Body of pancreas (tissue), 4 donors: ENCODE results near the gene ANAPC15.

ENCODE experiments used
- POLR2A ChIP-seq, 3 donors: fragments of 450-650 bp; IDR thresholded peaks; one replicate each; pipeline ENCODE4 v1.6.1; 2016; ENCODE audit warnings: antibody characterized with exemption in 3 of 3, mild to moderate bottlenecking in 2 of 3
- TF ChIP-seq, protein P1 (sequence below), 7 experiments: fragments of 450-650 bp in 4 of 7; fragments of 200-600 bp in 3 of 7; sonication (generic) in 3 of 7; IDR thresholded peaks; one replicate each; pipeline ENCODE4 v1.5.1; 2016 to 2019; ENCODE audit warnings: antibody characterized with exemption in 7 of 7

DNA sequence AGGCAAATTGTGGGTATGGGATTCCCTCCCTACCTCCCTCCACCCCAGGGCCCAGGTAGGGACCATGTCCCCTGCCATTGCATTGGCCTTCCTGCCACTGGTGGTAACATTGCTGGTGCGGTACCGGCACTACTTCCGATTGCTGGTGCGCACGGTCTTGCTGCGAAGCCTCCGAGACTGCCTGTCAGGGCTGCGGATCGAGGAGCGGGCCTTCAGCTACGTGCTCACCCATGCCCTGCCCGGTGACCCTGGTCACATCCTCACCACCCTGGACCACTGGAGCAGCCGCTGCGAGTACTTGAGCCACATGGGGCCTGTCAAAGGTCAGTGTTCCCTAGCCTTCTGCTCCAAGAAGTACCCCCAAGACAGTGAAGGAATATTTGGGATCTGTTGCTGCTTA is 6.6 kb downstream of the ANAPC15 start, which contains the start of gene TOMT:
- TF ChIP-seq, protein P1, sequence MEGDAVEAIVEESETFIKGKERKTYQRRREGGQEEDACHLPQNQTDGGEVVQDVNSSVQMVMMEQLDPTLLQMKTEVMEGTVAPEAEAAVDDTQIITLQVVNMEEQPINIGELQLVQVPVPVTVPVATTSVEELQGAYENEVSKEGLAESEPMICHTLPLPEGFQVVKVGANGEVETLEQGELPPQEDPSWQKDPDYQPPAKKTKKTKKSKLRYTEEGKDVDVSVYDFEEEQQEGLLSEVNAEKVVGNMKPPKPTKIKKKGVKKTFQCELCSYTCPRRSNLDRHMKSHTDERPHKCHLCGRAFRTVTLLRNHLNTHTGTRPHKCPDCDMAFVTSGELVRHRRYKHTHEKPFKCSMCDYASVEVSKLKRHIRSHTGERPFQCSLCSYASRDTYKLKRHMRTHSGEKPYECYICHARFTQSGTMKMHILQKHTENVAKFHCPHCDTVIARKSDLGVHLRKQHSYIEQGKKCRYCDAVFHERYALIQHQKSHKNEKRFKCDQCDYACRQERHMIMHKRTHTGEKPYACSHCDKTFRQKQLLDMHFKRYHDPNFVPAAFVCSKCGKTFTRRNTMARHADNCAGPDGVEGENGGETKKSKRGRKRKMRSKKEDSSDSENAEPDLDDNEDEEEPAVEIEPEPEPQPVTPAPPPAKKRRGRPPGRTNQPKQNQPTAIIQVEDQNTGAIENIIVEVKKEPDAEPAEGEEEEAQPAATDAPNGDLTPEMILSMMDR (IDR thresholded peaks at IDR 0.05), result no peak
- TF ChIP-seq POLR2A (IDR thresholded peaks at IDR 0.05), result no peak
